HG02981 (cell line): Measurements from ENCODE around the gene ZNF804B.
A peak's percentile ranks its signal among the peaks of the same experiment; 100 is the strongest.

Experiments used
- ATAC-seq: cut with Tn5 transposase; IDR thresholded peaks from one replicate; pipeline ENCODE4 v1.9.1; 2021; ENCODE audit warnings: mild to moderate bottlenecking, moderate library complexity; ENCODE audit not compliant: unreplicated experiment

Gene ZNF804B

GRCh38 chr7:88835147-88835728 is 75.7 kb downstream of the ZNF804B start:
- ATAC-seq = peak; percentile 88

- ATAC-seq = no peak
These were observed 82.7 kb downstream of the ZNF804B start for GRCh38 chr7:88842201-88842600.

GRCh38 chr7:88845091-88845490 is 85.6 kb downstream of the ZNF804B start:
- no peak for ATAC-seq

GRCh38 chr7:88851220-88851619 is 91.7 kb downstream of the ZNF804B start:
- no peak for ATAC-seq

GRCh38 chr7:88859288-88859687 is 99.8 kb downstream of the ZNF804B start:
- no peak for ATAC-seq

- ATAC-seq = no peak
These were observed 106.9 kb downstream of the ZNF804B start for GRCh38 chr7:88866265-88866863.

GRCh38 chr7:88867158-88867557 is 107.7 kb downstream of the ZNF804B start:
- ATAC-seq = no peak

- no peak for ATAC-seq
These were observed 109.0 kb downstream of the ZNF804B start for GRCh38 chr7:88868456-88868855.

GRCh38 chr7:88881136-88881535 is 121.6 kb downstream of the ZNF804B start:
- no peak for ATAC-seq

- ATAC-seq = no peak
These were observed 125.6 kb downstream of the ZNF804B start for GRCh38 chr7:88885131-88885530.

GRCh38 chr7:88888684-88889083 is 129.2 kb downstream of the ZNF804B start:
- ATAC-seq = no peak

GRCh38 chr7:88910516-88910915 is 151.0 kb downstream of the ZNF804B start:
- no peak for ATAC-seq

GRCh38 chr7:88912852-88913251 is 153.4 kb downstream of the ZNF804B start:
- ATAC-seq = no peak

- no peak for ATAC-seq
These were observed 156.1 kb downstream of the ZNF804B start for GRCh38 chr7:88915615-88916014.

GRCh38 chr7:88919478-88920131 is 160.1 kb downstream of the ZNF804B start:
- ATAC-seq = no peak

GRCh38 chr7:88922944-88923343 is 163.4 kb downstream of the ZNF804B start:
- ATAC-seq = no peak

- ATAC-seq = no peak
These were observed 168.8 kb downstream of the ZNF804B start for GRCh38 chr7:88928276-88928675.

GRCh38 chr7:88929719-88930118 is 170.2 kb downstream of the ZNF804B start:
- ATAC-seq = no peak

- no peak for ATAC-seq
These were observed 173.8 kb downstream of the ZNF804B start for GRCh38 chr7:88933285-88933684.

- ATAC-seq = no peak
These were observed 183.5 kb downstream of the ZNF804B start for GRCh38 chr7:88942815-88943501.

- no peak for ATAC-seq
These were observed 192.3 kb downstream of the ZNF804B start for GRCh38 chr7:88951826-88952225.

GRCh38 chr7:88964418-88964817 is 204.9 kb downstream of the ZNF804B start:
- ATAC-seq = no peak
